HG03139 (cell line): ENCODE results near the gene CECR2.

Experiments
- ATAC-seq: cut with Tn5 transposase; IDR thresholded peaks from one replicate; pipeline ENCODE4 v1.9.1; 2021; ENCODE audit not compliant: unreplicated experiment

The CECR2 gene

GRCh38 chr22:17369439-17370025 lies at the start of gene CECR2:
TSS of gene CECR2 (plus strand) at chr22:17369460. CDS start at chr22:17369784, 324 bp downstream.
- ATAC-seq, result no peak

GRCh38 chr22:17319546-17319945 lies 49.7 kb upstream of the CECR2 start:
- ATAC-seq, result no peak

- ATAC-seq, result no peak
Observed at GRCh38 chr22:17322511-17322910, 46.7 kb upstream of the CECR2 start.

- ATAC-seq, result no peak
Observed at GRCh38 chr22:17331690-17332089, 37.6 kb upstream of the CECR2 start.

- ATAC-seq, result no peak
Observed at GRCh38 chr22:17332109-17332800, 37.0 kb upstream of the CECR2 start.

- no peak for ATAC-seq
Observed at GRCh38 chr22:17334059-17334458, 35.2 kb upstream of the CECR2 start.

GRCh38 chr22:17334983-17335382 lies 34.3 kb upstream of the CECR2 start:
- ATAC-seq, result no peak

GRCh38 chr22:17336061-17336460 lies 33.2 kb upstream of the CECR2 start:
- no peak for ATAC-seq

- ATAC-seq, result no peak
Observed at GRCh38 chr22:17337639-17338038, 31.6 kb upstream of the CECR2 start.

GRCh38 chr22:17339095-17339693 lies 30.1 kb upstream of the CECR2 start:
- no peak for ATAC-seq

GRCh38 chr22:17342361-17342760 lies 26.9 kb upstream of the CECR2 start:
- ATAC-seq, result no peak

GRCh38 chr22:17343766-17344165 lies 25.5 kb upstream of the CECR2 start:
- ATAC-seq, result no peak

- ATAC-seq, result no peak
Observed at GRCh38 chr22:17346578-17346977, 22.7 kb upstream of the CECR2 start.

GRCh38 chr22:17347724-17348123 lies 21.5 kb upstream of the CECR2 start:
- ATAC-seq, result no peak

GRCh38 chr22:17348464-17349103 lies 20.7 kb upstream of the CECR2 start:
- ATAC-seq, result no peak

- no peak for ATAC-seq
Observed at GRCh38 chr22:17349172-17349571, 20.1 kb upstream of the CECR2 start.

- ATAC-seq, result no peak
Observed at GRCh38 chr22:17350292-17350691, 19.0 kb upstream of the CECR2 start.

GRCh38 chr22:17352798-17353197 lies 16.5 kb upstream of the CECR2 start:
- no peak for ATAC-seq

GRCh38 chr22:17357688-17358087 lies 11.6 kb upstream of the CECR2 start:
- ATAC-seq, result no peak

- no peak for ATAC-seq
Observed at GRCh38 chr22:17358415-17358814, 10.8 kb upstream of the CECR2 start.

- no peak for ATAC-seq
Observed at GRCh38 chr22:17359501-17359900, 9.8 kb upstream of the CECR2 start.

GRCh38 chr22:17366329-17366728 lies 2.9 kb upstream of the CECR2 start:
- ATAC-seq, result no peak
